Measurements from ENCODE around the gene LRRC7. TPM values are rescaled to one million over a fixed set of nuclear protein-coding genes. Genes with fewer than 3 reads are reported as not detected.

LRRC7 gene
- total and polyA plus RNA-seq, 3 experiments from 2014 or later: not detected

- peaks cover 0 to 18% (median 7%) of the 10 kb centered on the region in 5 donors for H3K9me3 Mint-ChIP-seq
- POLR2A ChIA-PET: no interaction called here
- H3K36me3 ChIP-seq (ENCODE audit: insufficient read depth, low read length): no peaks in the 10 kb centered on the region
Measured at GRCh38 chr1:69766431-69767180, 198.9 kb downstream of the LRRC7 start.

DNA sequence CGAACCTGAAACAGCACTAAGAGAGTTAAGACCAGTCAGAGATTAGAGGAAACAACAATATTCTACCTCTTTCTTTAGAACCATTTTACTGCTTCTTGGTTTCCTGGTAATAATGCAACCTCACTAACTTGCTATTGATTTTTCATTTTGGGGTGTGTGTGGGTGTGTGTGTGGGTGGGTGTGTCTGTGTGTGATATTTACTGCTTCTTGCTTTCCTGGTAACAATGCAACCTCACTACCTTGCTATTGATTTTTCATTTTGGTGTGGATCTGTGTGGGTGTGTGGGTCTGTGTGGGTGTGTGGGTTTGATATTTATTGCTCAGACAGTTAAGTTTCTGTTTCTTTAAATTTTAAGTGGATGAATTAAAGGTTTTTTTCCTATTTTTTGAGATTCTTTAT is 208.8 kb downstream of the LRRC7 start:
- no peaks in the 10 kb centered on the region for H3K4me1 ChIP-seq (ENCODE audit: insufficient read depth, low read length)
- CTCF ChIA-PET: no interaction called here

More at GRCh38 chr1:69766431-69767180, 198.9 kb downstream of the LRRC7 start:
- Mint-ChIP-seq H3K36me3 (no peaks in the 10 kb centered on the region), H3K27me3 (no peaks in the 10 kb centered on the region), H3K4me3 (no peak overlapping the region), H3K27ac (no peak overlapping the region), H3K4me1 (no peaks in the 10 kb centered on the region)
- no peak for DNase-seq
- Histone ChIP-seq H3K4me1 (ENCODE audit: insufficient read depth, low read length) (no peaks in the 10 kb centered on the region), H3K4me3 (ENCODE audit: low read length) (no peak overlapping the region), H3K27me3 (ENCODE audit: insufficient read depth, low read length, poor library complexity, severe bottlenecking) (no peaks in the 10 kb centered on the region), H3K9me3 (ENCODE audit: low read length) (no peaks in the 10 kb centered on the region), H3K27ac (ENCODE audit: low read depth, low read length) (no peak overlapping the region)
- CTCF ChIA-PET: no interaction called here

DNA sequence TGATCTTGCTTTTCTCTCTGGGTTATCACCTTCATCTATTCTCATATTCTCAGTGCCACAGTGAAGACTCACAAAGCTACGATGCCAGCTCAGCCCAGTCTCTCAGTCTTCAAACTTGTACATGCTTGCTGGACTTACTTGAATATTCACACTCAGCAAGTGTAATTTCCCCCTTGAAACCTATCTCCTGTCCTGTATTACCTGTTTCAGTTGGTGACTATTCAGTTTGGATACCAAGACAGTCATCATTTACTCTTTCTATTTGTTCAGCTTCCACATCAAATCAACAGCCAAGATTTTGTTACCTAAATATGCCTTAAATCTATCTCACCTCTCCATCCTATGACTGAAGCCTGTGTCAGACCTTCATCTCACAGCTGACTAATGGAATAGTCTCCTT is 209.7 kb downstream of the LRRC7 start:
- H3K9me3 Mint-ChIP-seq: peaks cover 4 to 12% (median 7%) of the 10 kb centered on the region in 5 donors
- H3K36me3 ChIP-seq (ENCODE audit: insufficient read depth, low read length): no peaks in the 10 kb centered on the region
- no peaks in the 10 kb centered on the region for H3K27me3 ChIP-seq (ENCODE audit: insufficient read depth, low read length, poor library complexity, severe bottlenecking)
- H3K27me3 Mint-ChIP-seq: peaks cover 0 to 1% of the 10 kb centered on the region in 2 donors
- H3K27ac Mint-ChIP-seq: no peak overlapping the region
- H3K4me1 ChIP-seq (ENCODE audit: insufficient read depth, low read length): no peaks in the 10 kb centered on the region
- no peak overlapping the region for H3K4me3 Mint-ChIP-seq
- POLR2A ChIA-PET: no interaction called here
- no peak overlapping the region for H3K27ac ChIP-seq (ENCODE audit: low read depth, low read length)
- H3K9me3 ChIP-seq (ENCODE audit: low read length): no peaks in the 10 kb centered on the region
- no peaks in the 10 kb centered on the region for H3K4me1 Mint-ChIP-seq
- no peak for DNase-seq
- no peaks in the 10 kb centered on the region for H3K36me3 Mint-ChIP-seq
- no peak overlapping the region for H3K4me3 ChIP-seq (ENCODE audit: low read length)
- CTCF ChIA-PET: no interaction called here

More for the DNA sequence above, 208.8 kb downstream of the LRRC7 start:
- Histone ChIP-seq H3K27me3 (ENCODE audit: insufficient read depth, low read length, poor library complexity, severe bottlenecking) (no peaks in the 10 kb centered on the region), H3K9me3 (ENCODE audit: low read length) (no peaks in the 10 kb centered on the region), H3K27ac (ENCODE audit: low read depth, low read length) (no peak overlapping the region), H3K4me3 (ENCODE audit: low read length) (no peak overlapping the region), H3K36me3 (ENCODE audit: insufficient read depth, low read length) (no peaks in the 10 kb centered on the region)
- H3K27me3 Mint-ChIP-seq: peaks cover 0 to 1% of the 10 kb centered on the region in 2 donors
- H3K27ac Mint-ChIP-seq: no peak overlapping the region
- no peaks in the 10 kb centered on the region for H3K4me1 Mint-ChIP-seq
- no peaks in the 10 kb centered on the region for H3K36me3 Mint-ChIP-seq
- H3K4me3 Mint-ChIP-seq: no peak overlapping the region
- DNase-seq: no peak
- H3K9me3 Mint-ChIP-seq: peaks cover 2 to 14% (median 4%) of the 10 kb centered on the region in 5 donors
- POLR2A ChIA-PET: no interaction called here

GRCh38 chr1:69777971-69778370 is 210.2 kb downstream of the LRRC7 start:
- Histone ChIP-seq H3K4me3 (ENCODE audit: low read length) (no peak overlapping the region), H3K27me3 (ENCODE audit: insufficient read depth, low read length, poor library complexity, severe bottlenecking) (no peaks in the 10 kb centered on the region), H3K9me3 (ENCODE audit: low read length) (no peaks in the 10 kb centered on the region), H3K27ac (ENCODE audit: low read depth, low read length) (no peak overlapping the region), H3K36me3 (ENCODE audit: insufficient read depth, low read length) (no peaks in the 10 kb centered on the region), H3K4me1 (ENCODE audit: insufficient read depth, low read length) (no peaks in the 10 kb centered on the region)
- Mint-ChIP-seq H3K27me3 (no peaks in the 10 kb centered on the region), H3K4me1 (no peaks in the 10 kb centered on the region), H3K27ac (no peak overlapping the region), H3K4me3 (no peak overlapping the region), H3K9me3 (peaks cover 5 to 9% (median 6%) of the 10 kb centered on the region in 5 donors), H3K36me3 (no peaks in the 10 kb centered on the region)
- no peak for DNase-seq
- ChIA-PET POLR2A (no interaction called here), CTCF (no interaction called here)

- POLR2A ChIA-PET: no interaction called here
- no peaks in the 10 kb centered on the region for H3K4me1 ChIP-seq (ENCODE audit: insufficient read depth, low read length)
- Mint-ChIP-seq H3K4me3 (no peak overlapping the region), H3K27me3 (no peaks in the 10 kb centered on the region), H3K27ac (no peak overlapping the region), H3K4me1 (no peaks in the 10 kb centered on the region), H3K9me3 (peaks cover 4 to 18% (median 9%) of the 10 kb centered on the region in 5 donors), H3K36me3 (no peaks in the 10 kb centered on the region)
- CTCF ChIA-PET: no interaction called here
- H3K4me3 ChIP-seq (ENCODE audit: low read length): no peak overlapping the region
- no peak overlapping the region for H3K27ac ChIP-seq (ENCODE audit: low read depth, low read length)
- H3K36me3 ChIP-seq (ENCODE audit: insufficient read depth, low read length): no peaks in the 10 kb centered on the region
- H3K9me3 ChIP-seq (ENCODE audit: low read length): no peaks in the 10 kb centered on the region
- H3K27me3 ChIP-seq (ENCODE audit: insufficient read depth, low read length, poor library complexity, severe bottlenecking): no peaks in the 10 kb centered on the region
- no peak for DNase-seq
Measured at GRCh38 chr1:69787151-69787550, 219.4 kb downstream of the LRRC7 start.

DNA sequence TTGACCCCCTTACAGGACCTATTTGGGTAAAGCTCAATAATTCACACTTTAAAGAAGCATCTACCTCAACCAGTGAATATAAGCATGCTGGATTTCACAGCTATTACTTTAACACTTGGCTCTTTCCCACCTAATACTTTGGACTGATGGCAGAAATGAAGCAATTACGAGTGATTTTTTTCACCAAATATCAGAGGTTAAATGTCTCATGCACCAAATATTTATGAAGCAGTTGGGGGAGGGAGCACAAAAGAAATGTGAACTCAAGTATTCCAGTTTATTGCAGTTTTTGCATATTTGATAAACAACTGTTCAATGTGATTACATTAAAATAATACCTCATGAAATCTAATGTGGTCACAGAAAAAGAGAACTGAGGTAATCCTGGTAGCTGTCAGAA is 223.6 kb downstream of the LRRC7 start:
- no peaks in the 10 kb centered on the region for H3K4me1 Mint-ChIP-seq
- POLR2A ChIA-PET: no interaction called here
- no peak overlapping the region for H3K4me3 ChIP-seq (ENCODE audit: low read length)

DNA sequence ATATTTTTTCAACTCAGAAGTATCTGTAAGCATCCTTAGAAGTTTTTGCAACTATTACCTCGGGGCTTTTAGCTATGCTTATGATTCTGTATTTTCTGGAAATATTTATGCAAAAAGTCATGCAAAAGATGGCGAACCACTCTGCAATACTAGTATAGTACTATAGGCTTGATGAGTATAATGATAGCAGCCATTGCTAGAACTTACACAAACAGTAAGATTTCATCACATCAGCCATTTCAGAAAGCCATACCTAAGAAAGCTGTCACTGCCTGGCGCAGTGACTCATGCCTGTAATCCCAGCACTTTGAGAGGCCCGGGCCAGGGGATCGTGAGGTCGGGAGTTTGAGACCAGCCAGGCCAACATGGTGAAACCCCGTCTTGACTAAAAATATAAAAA is 227.1 kb downstream of the LRRC7 start:
- Histone ChIP-seq H3K9me3 (ENCODE audit: low read length) (no peaks in the 10 kb centered on the region), H3K4me3 (ENCODE audit: low read length) (no peak overlapping the region), H3K4me1 (ENCODE audit: insufficient read depth, low read length) (no peaks in the 10 kb centered on the region), H3K27ac (ENCODE audit: low read depth, low read length) (no peak overlapping the region), H3K36me3 (ENCODE audit: insufficient read depth, low read length) (no peaks in the 10 kb centered on the region), H3K27me3 (ENCODE audit: insufficient read depth, low read length, poor library complexity, severe bottlenecking) (no peaks in the 10 kb centered on the region)
- Mint-ChIP-seq H3K36me3 (no peaks in the 10 kb centered on the region), H3K4me3 (no peak overlapping the region), H3K4me1 (no peaks in the 10 kb centered on the region), H3K9me3 (peaks cover 0 to 36% (median 7%) of the 10 kb centered on the region in 5 donors), H3K27ac (no peak overlapping the region), H3K27me3 (no peaks in the 10 kb centered on the region)
- POLR2A ChIA-PET: no interaction called here
- CTCF ChIA-PET: no interaction called here
- DNase-seq: no peak

More for the DNA sequence above, 223.6 kb downstream of the LRRC7 start:
- no peaks in the 10 kb centered on the region for H3K9me3 ChIP-seq (ENCODE audit: low read length)
- H3K27me3 ChIP-seq (ENCODE audit: insufficient read depth, low read length, poor library complexity, severe bottlenecking): no peaks in the 10 kb centered on the region
- Mint-ChIP-seq H3K27me3 (no peaks in the 10 kb centered on the region), H3K36me3 (no peaks in the 10 kb centered on the region), H3K27ac (no peak overlapping the region), H3K4me3 (no peak overlapping the region), H3K9me3 (peaks cover 2 to 32% (median 5%) of the 10 kb centered on the region in 5 donors)
- CTCF ChIA-PET: no interaction called here
- no peak for DNase-seq
- H3K27ac ChIP-seq (ENCODE audit: low read depth, low read length): no peak overlapping the region
- no peaks in the 10 kb centered on the region for H3K4me1 ChIP-seq (ENCODE audit: insufficient read depth, low read length)
- no peaks in the 10 kb centered on the region for H3K36me3 ChIP-seq (ENCODE audit: insufficient read depth, low read length)

DNA sequence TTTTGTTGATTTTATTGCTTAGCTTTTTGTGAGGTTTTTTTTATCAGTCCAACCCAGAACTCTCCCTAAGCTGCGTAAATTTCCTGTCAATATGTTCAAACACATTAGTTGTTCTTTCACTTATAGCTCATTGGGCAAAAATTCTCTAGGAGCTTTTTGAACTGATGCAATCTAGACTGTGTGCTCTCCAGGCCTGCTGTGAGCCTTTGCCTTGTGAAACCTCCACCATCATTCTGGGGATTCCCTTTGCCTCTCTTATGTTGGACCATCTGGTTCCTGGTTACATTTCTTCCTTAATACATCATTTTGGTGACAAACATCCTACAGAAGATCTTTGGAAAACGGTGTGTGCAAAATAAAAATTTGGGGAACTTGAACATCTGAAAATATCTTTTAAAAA is 247.2 kb downstream of the LRRC7 start:
- H3K4me3 ChIP-seq (ENCODE audit: low read length): no peak overlapping the region
- ChIA-PET CTCF (no interaction called here), POLR2A (no interaction called here)
- H3K27ac ChIP-seq (ENCODE audit: low read depth, low read length): no peak overlapping the region
- H3K9me3 ChIP-seq (ENCODE audit: low read length): no peaks in the 10 kb centered on the region
- no peaks in the 10 kb centered on the region for H3K27me3 ChIP-seq (ENCODE audit: insufficient read depth, low read length, poor library complexity, severe bottlenecking)
- no peaks in the 10 kb centered on the region for H3K4me1 Mint-ChIP-seq
- no peaks in the 10 kb centered on the region for H3K27me3 Mint-ChIP-seq
- no peaks in the 10 kb centered on the region for H3K36me3 ChIP-seq (ENCODE audit: insufficient read depth, low read length)
- no peak overlapping the region for H3K27ac Mint-ChIP-seq
- DNase-seq: no peak
- H3K9me3 Mint-ChIP-seq: peaks cover 4 to 32% (median 8%) of the 10 kb centered on the region in 5 donors
- no peak overlapping the region for H3K4me3 Mint-ChIP-seq
- no peaks in the 10 kb centered on the region for H3K4me1 ChIP-seq (ENCODE audit: insufficient read depth, low read length)
- H3K36me3 Mint-ChIP-seq: no peaks in the 10 kb centered on the region

Data from CD8-positive, alpha-beta memory T cell (primary cell).